Measurements from ENCODE around the gene NOS3. TPM values are rescaled to one million over a fixed set of nuclear protein-coding genes. Genes with fewer than 3 reads are reported as not detected.

NOS3 gene
- total and polyA plus RNA-seq, 9 of the 15 experiments (the other 6 are each of a cell fraction or from before 2014, with no cell fraction given): 1.1 to 121 (median 23.6) TPM

GRCh38 chr7:150999001-150999400 lies 8.2 kb downstream of the NOS3 start (continued):
- no peak for TF ChIP-seq MGA (IDR thresholded peaks at IDR 0.05)

All from K562 (cell line).